Brain microvascular endothelial cell (primary cell): ENCODE data around the gene ZBTB20.

Experiments
- DNase-seq: peaks from one replicate; pipeline ENCODE4 v3.0.0-alpha.2; 2020
- H3K27ac ChIP-seq: fragments of 250-450 bp; sonication (Bioruptor Pico); 2 replicates; pipeline ENCODE4 v1.5.1; 2020; ENCODE audit warnings: mild to moderate bottlenecking, moderate library complexity
- H3K27me3 ChIP-seq: fragments of 250-450 bp; sonication (Bioruptor Pico); replicated peaks from 2 replicates; pipeline ENCODE4 v1.5.1; 2020; ENCODE audit warnings: mild to moderate bottlenecking
- H3K36me3 ChIP-seq: fragments of 250-450 bp; sonication (Bioruptor Pico); replicated peaks from 2 replicates; pipeline ENCODE4 v1.5.1; 2020; ENCODE audit warnings: mild to moderate bottlenecking
- H3K4me3 ChIP-seq: 2 replicates; pipeline ENCODE4 v1.5.1; 2011; ENCODE audit warnings: low read depth, mild to moderate bottlenecking, control low read depth, low read length, moderate library complexity
- CTCF ChIP-seq: IDR thresholded peaks from 2 replicates; pipeline ENCODE4 v1.5.1; 2011; ENCODE audit warnings: low read depth, mild to moderate bottlenecking, moderate library complexity, low read length, control low read depth, inconsistent platforms; ENCODE audit errors: missing control alignments
- in situ Hi-C: cut with HindIII; loops from 2 replicates; pipeline ENCODE4 v1.10.0; 2017; ENCODE audit warnings: low sequenced_read_pairs, low pct_ligation_motif_present

ZBTB20 gene

GRCh38 chr3:114831861-114832260 lies 315.2 kb downstream of the ZBTB20 start:
- Histone ChIP-seq H3K27me3 (no peaks in the 10 kb centered on the region), H3K4me3 (no peak overlapping the region), H3K36me3 (no peaks in the 10 kb centered on the region), H3K27ac (no peak overlapping the region)
- TF ChIP-seq CTCF: no peak
- DNase-seq: no peak
- in situ Hi-C loops: no loop called here

- Histone ChIP-seq H3K27me3 (no peaks in the 10 kb centered on the region), H3K4me3 (no peak overlapping the region), H3K36me3 (no peaks in the 10 kb centered on the region), H3K27ac (no peak overlapping the region)
- DNase-seq: no peak
- TF ChIP-seq CTCF: no peak
- in situ Hi-C loops: no loop called here
These were observed 316.4 kb downstream of the ZBTB20 start for GRCh38 chr3:114830652-114831051.

DNA sequence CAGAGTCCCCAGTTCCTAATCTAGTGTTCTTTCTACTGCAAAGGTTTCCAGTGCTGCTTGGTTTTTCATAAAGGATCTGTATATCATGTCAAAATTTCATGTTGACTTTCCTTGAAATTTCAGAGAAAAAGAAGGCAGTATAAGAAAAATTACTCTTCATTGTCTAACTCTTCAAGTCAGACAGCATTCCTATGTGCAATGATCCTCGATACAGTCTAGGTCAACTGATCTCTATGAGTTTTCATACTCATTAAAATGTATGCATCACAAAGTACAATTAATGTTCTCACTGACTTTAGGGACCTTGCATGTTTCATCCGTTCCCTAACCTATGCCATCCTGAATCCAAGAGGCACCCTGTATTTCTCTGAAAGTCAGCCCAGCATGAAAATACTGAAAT lies 317.3 kb downstream of the ZBTB20 start:
- TF ChIP-seq CTCF: no peak
- H3K36me3 ChIP-seq: no peaks in the 10 kb centered on the region
- no peak overlapping the region for H3K4me3 ChIP-seq
- no peak for DNase-seq
- in situ Hi-C loops: no loop called here
- no peaks in the 10 kb centered on the region for H3K27me3 ChIP-seq
- no peak overlapping the region for H3K27ac ChIP-seq

GRCh38 chr3:114827495-114827894 lies 319.6 kb downstream of the ZBTB20 start:
- Histone ChIP-seq H3K27ac (no peak overlapping the region), H3K36me3 (no peaks in the 10 kb centered on the region), H3K27me3 (no peaks in the 10 kb centered on the region), H3K4me3 (no peak overlapping the region)
- in situ Hi-C loops: no loop called here
- peak; percentile 19 for DNase-seq
- peak; percentile 71 for TF ChIP-seq CTCF

DNA sequence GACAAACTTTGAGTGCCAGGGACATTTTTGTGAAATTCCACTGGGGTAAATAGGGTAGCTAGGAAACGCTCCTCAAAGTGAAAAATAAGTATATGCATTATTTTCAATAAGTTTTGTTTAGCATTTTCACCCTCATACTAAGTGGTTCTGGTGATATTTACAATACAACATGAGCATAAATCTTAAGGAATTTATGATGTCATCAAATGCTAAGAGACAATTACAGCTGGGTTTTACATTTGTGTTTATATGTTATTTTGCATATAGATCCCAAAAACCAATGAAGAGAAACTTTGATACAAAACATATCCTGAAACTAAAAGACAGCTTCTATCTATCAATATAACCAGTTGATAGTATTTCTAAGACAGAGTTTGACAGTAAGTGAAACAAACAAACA lies 323.1 kb downstream of the ZBTB20 start:
- in situ Hi-C loops: no loop called here
- H3K27ac ChIP-seq: no peak overlapping the region

More for the DNA sequence above, 323.1 kb downstream of the ZBTB20 start:
- no peak overlapping the region for H3K4me3 ChIP-seq
- DNase-seq: no peak
- H3K27me3 ChIP-seq: no peaks in the 10 kb centered on the region
- no peaks in the 10 kb centered on the region for H3K36me3 ChIP-seq
- TF ChIP-seq CTCF: no peak
